Testis (tissue), 3 donors: Measurements from ENCODE around the gene PTPRD. TPM values are rescaled to one million over a fixed set of nuclear protein-coding genes. Genes with fewer than 3 reads are reported as not detected.

ENCODE experiments used
- DNase-seq: peaks from one replicate; pipeline ENCODE4 v3.0.0-alpha.2; 2019
- H3K27ac ChIP-seq, 2 donors: fragments of 200-600 bp; sonication (generic); one replicate each; pipeline ENCODE4 v1.5.1; 2019
- H3K27me3 ChIP-seq: fragments of 200-600 bp; sonication (generic); one replicate; pipeline ENCODE4 v1.5.1; 2019
- H3K36me3 ChIP-seq: fragments of 200-600 bp; sonication (generic); one replicate; pipeline ENCODE4 v1.5.1; 2017; ENCODE audit warnings: low read depth; ENCODE audit errors: missing control alignments
- H3K4me1 ChIP-seq: fragments of 200-600 bp; sonication (generic); one replicate; pipeline ENCODE4 v1.5.1; 2019
- H3K4me3 ChIP-seq, 2 donors: fragments of 200-600 bp; sonication (generic); one replicate each; pipeline ENCODE4 v1.5.1; 2017 to 2019
- H3K9me3 ChIP-seq: fragments of 200-600 bp; sonication (generic); one replicate; pipeline ENCODE4 v1.5.1; 2017
- POLR2A ChIP-seq: fragments of 450-650 bp; IDR thresholded peaks from one replicate; pipeline ENCODE4 v1.6.1; 2017; ENCODE audit warnings: antibody characterized with exemption, mild to moderate bottlenecking, moderate library complexity
- WGBS, 2 donors: methylation state at CpG; one replicate each; pipeline ENCODE4 v1.1.5; 2018; 5-methylcytosine and 5-hydroxymethylcytosine counted together
- intact Hi-C: fragments of 100-400 bp; cut with DNase I; formaldehyde crosslinking; loops from one replicate; pipeline ENCODE4 v1.15.1; 2023; ENCODE audit warnings: low total_unique reads
- polyA plus RNA-seq: library from polyadenylated mRNA; stranded (reverse); fragments of 350-450 nt; fragmentation: Illumina TruSeq; extraction: RNeasy Lipid Tissue Mini Kit (QIAGEN cat#74804); gene quantifications from one replicate; pipeline ENCODE4 v1.2.3, GENCODE V29; 2014; ENCODE audit warnings: low read depth, low replicate concordance; ENCODE audit not compliant: insufficient read depth
- total RNA-seq, 2 donors: library from RNA; depleted of rRNA; stranded (reverse); fragments of >200 nt; gene quantifications; one replicate each; pipeline ENCODE4 v1.2.3, GENCODE V29; 2016
- TF ChIP-seq, protein P1 (sequence below), 3 experiments: fragments of 450-650 bp in 2 of 3; fragments of 200-600 bp in 1 of 3; sonication (generic) in 1 of 3; IDR thresholded peaks; one replicate each; pipeline ENCODE4 v1.5.1; 2016 to 2019; ENCODE audit warnings: antibody characterized with exemption in 3 of 3, mild to moderate bottlenecking in 2 of 3, moderate library complexity in 1 of 3

Gene PTPRD
- total and polyA plus RNA-seq, 3 donors from 2014 or later: 15.4 to 33.6 (median 32.5) TPM

DNA sequence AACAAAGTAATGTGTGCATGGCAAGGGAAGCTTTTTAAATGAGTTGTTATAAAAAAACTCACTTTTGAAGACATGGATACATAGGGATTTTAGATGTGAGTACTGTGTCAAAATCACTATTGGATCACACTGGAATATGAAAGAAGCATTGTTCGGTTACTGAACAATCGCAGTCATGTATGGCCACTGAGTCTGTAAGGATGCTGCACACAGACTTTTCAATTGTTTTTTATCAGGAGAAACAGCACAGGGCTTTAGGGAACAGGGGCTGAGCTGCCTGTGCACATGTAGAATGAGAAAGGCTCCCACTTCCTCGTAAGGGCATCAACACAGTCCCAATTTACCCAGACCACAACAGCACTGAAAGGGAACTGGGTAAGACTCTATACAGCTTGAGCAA lies 1479.3 kb downstream of the PTPRD start:
- H3K4me1 ChIP-seq: no peaks in the 10 kb centered on the region
- no peaks in the 10 kb centered on the region for H3K36me3 ChIP-seq
- intact Hi-C loops: no loop called here
- H3K4me3 ChIP-seq: no peak overlapping the region
- DNase-seq: no peak
- no peaks in the 10 kb centered on the region for H3K9me3 ChIP-seq
- TF ChIP-seq, protein P1, sequence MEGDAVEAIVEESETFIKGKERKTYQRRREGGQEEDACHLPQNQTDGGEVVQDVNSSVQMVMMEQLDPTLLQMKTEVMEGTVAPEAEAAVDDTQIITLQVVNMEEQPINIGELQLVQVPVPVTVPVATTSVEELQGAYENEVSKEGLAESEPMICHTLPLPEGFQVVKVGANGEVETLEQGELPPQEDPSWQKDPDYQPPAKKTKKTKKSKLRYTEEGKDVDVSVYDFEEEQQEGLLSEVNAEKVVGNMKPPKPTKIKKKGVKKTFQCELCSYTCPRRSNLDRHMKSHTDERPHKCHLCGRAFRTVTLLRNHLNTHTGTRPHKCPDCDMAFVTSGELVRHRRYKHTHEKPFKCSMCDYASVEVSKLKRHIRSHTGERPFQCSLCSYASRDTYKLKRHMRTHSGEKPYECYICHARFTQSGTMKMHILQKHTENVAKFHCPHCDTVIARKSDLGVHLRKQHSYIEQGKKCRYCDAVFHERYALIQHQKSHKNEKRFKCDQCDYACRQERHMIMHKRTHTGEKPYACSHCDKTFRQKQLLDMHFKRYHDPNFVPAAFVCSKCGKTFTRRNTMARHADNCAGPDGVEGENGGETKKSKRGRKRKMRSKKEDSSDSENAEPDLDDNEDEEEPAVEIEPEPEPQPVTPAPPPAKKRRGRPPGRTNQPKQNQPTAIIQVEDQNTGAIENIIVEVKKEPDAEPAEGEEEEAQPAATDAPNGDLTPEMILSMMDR (IDR thresholded peaks at IDR 0.05): no peak
- no peak for TF ChIP-seq POLR2A
- no peaks in the 10 kb centered on the region for H3K27me3 ChIP-seq
- 55 to 74% methylated on average over 3 of the region's 3 CpGs for WGBS, 2 donors
- H3K27ac ChIP-seq: no peak overlapping the region

GRCh38 chr9:9124616-9125015 lies 1488.2 kb downstream of the PTPRD start:
- no peaks in the 10 kb centered on the region for H3K27me3 ChIP-seq
- WGBS, 2 donors: 33 to 40% methylated on average over 2 of the region's 2 CpGs
- no peaks in the 10 kb centered on the region for H3K9me3 ChIP-seq
- TF ChIP-seq POLR2A: no peak
- TF ChIP-seq, protein P1 (IDR thresholded peaks at IDR 0.05): no peak
- H3K27ac ChIP-seq: no peak overlapping the region
- no peaks in the 10 kb centered on the region for H3K4me1 ChIP-seq
- H3K4me3 ChIP-seq: no peak overlapping the region
- no peak for DNase-seq
- intact Hi-C loops: no loop called here
- no peaks in the 10 kb centered on the region for H3K36me3 ChIP-seq

GRCh38 chr9:9122230-9122875 lies 1490.4 kb downstream of the PTPRD start:
- no peak for DNase-seq
- H3K4me1 ChIP-seq: no peaks in the 10 kb centered on the region
- TF ChIP-seq, protein P1 (IDR thresholded peaks at IDR 0.05): no peak
- no peak for TF ChIP-seq POLR2A
- H3K27ac ChIP-seq: no peak overlapping the region
- intact Hi-C loops: no loop called here
- WGBS, 2 donors: 57 to 74% methylated on average over 3 of the region's 3 CpGs
- no peaks in the 10 kb centered on the region for H3K9me3 ChIP-seq
- H3K36me3 ChIP-seq: no peaks in the 10 kb centered on the region
- no peaks in the 10 kb centered on the region for H3K27me3 ChIP-seq
- H3K4me3 ChIP-seq: no peak overlapping the region

- Histone ChIP-seq H3K27ac (no peak overlapping the region), H3K36me3 (no peaks in the 10 kb centered on the region), H3K4me3 (no peak overlapping the region), H3K27me3 (no peaks in the 10 kb centered on the region), H3K4me1 (no peaks in the 10 kb centered on the region), H3K9me3 (no peaks in the 10 kb centered on the region)
- no peak for TF ChIP-seq POLR2A
- TF ChIP-seq, protein P1 (IDR thresholded peaks at IDR 0.05): no peak
- WGBS, 2 donors: 48 to 62% methylated on average over 2 of the region's 2 CpGs
- no peak for DNase-seq
- intact Hi-C loops: no loop called here
Measured at GRCh38 chr9:9117866-9118265, 1494.9 kb downstream of the PTPRD start.
